IPS-NIHi7 (cell line): ENCODE results near the gene C10orf62.
"Not testable (repeated sequence)": the region's sequence is repeated elsewhere in the genome, so short reads cannot be mapped to it uniquely, and the experiment has no call there.

Experiments used
- DNase-seq: peaks from one replicate; pipeline ENCODE4 v3.0.0; 2012; ENCODE audit warnings: mixed read lengths; ENCODE audit errors: extremely low spot score

The C10orf62 gene

DNA sequence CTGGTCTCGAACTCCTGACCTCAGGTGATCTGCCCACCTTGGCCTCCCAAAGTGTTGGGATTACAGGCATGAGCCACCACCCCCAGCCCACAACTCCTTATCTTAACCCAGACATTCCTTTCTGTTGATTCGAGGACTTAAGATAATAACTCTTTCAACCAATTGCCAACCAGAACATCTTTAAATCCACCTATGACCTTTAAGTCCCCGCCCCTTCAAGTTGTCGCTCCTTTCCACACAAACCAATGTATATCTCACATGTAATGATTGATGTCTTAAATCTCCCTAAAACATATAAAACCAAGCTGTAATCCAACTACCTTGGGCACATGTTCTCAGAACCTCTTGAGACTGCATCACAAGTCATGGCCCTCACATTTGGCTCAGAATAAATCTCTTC is 24.7 kb upstream of the C10orf62 start:
- DNase-seq = no peak

- no peak for DNase-seq
These were observed 23.1 kb upstream of the C10orf62 start for GRCh38 chr10:97566336-97566996.

- DNase-seq = no peak
These were observed 21.6 kb upstream of the C10orf62 start for GRCh38 chr10:97567891-97568290.

GRCh38 chr10:97570146-97570788 is 19.3 kb upstream of the C10orf62 start:
- no peak for DNase-seq

DNA sequence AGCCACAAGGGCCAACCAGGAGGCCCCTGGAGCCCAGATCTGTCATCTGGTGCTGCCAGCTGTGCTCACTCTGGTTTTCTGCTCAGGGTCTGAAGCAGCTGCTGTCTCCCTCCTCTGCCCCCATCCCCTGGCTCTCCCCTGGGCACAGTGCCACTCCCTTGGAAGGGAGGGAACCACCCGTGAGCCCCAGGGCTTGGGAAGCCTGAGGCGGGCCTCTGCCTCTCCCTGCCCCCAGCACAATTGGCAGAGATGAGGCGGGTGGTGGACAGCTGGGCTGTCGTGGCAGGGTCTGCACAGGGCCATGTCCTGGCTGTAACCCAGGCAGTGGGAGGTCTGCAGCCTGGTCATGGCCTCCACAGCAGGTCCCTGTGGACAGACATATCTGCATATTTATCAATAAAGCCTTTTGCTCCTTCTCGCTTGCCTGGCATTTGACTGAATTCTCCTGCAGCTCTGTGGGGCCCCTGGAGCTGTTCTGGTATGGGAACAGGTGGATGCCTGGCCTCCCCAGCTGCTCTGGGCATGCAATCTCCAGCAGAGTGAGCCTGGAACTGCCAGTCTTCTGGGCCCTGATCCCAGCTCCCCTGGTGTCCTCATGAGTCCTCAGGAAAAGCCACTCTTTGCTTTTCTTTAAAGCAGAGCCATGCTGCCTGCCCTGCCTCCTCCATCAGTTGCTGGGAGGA is 18.6 kb upstream of the C10orf62 start:
- DNase-seq = no peak

- no peak for DNase-seq
These were observed 17.9 kb upstream of the C10orf62 start for GRCh38 chr10:97571622-97572021.

- DNase-seq = peak; percentile 89
These were observed 17.1 kb upstream of the C10orf62 start, which contains the start of gene ANKRD2 for GRCh38 chr10:97572214-97572989. Gene ANKRD2 (plus strand): TSS chr10:97572779. CDS start chr10:97572789, 10 bp downstream.

GRCh38 chr10:97573021-97573420 is 16.5 kb upstream of the C10orf62 start:
- no peak for DNase-seq

DNA sequence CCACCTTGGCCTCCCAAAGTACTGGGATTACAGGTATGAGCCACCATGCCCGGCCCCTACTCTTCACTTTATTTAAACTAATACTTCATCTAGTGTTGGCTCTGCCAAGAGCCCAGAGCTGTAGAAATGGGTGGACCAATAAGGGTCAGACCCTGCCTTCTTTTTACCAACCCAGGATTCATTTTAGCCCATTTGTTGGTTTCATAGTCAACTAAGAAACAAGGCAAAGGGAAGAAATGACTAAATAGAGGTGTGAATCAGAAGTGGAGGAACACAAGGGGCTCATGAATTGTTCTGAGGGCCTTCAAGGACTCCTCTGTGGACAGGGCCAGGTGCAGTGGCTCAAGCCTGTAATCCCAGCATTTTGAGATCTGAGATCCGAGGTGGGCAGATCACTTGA is 15.8 kb upstream of the C10orf62 start:
- no peak for DNase-seq

- DNase-seq = peak; percentile 50
These were observed 15.0 kb upstream of the C10orf62 start for GRCh38 chr10:97574374-97575126.

DNA sequence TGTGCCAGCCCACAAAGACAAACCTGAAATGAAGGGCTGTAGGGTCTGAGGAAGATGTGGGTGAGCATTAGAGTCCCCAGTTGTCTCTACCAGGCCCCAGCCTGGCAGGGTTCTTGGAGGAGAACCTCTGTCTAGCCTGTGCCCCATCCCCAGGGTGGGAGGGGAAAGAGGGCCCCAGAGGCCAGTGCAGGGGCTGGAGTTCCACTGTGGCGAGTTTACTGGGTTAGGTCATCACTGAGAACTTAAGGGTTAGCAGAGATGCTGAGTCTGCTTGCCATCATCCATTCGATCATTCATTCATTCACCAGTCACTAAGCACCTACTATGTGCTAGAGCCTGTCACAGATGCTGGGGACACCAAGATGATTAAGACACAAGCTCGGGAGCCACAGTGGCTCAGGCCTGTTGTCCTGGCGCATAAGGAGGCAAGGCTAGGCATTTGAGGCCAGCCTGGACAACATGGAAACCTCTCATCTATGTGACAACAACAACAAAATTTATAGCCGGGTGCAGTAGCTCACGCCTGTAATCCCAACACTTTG is 14.3 kb upstream of the C10orf62 start:
- peak; percentile 24 for DNase-seq

DNA sequence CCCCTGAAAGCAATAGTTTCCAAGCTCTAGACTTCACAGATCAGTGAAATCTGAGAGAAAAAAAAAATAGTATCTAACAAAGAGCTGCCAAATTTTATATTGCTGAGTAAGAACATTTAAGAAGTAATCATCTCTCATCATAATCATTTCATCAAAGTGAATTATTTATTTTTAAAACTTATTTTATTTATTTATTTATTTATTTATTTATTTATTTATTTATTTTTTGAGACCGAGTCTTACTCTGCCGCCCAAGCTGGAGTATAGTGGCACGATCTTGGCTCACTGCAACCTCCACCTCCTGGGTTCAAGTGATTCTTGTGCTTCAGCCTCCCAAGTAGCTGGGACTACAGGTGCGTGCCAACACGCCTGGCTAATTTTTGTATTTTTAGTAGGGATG is 13.0 kb upstream of the C10orf62 start:
- not testable (repeated sequence) for DNase-seq

GRCh38 chr10:97577701-97578100 is 11.8 kb upstream of the C10orf62 start:
- DNase-seq = no peak

GRCh38 chr10:97578171-97578844 is 11.2 kb upstream of the C10orf62 start:
- no peak for DNase-seq

GRCh38 chr10:97580421-97581367 is 8.8 kb upstream of the C10orf62 start:
- no peak for DNase-seq

DNA sequence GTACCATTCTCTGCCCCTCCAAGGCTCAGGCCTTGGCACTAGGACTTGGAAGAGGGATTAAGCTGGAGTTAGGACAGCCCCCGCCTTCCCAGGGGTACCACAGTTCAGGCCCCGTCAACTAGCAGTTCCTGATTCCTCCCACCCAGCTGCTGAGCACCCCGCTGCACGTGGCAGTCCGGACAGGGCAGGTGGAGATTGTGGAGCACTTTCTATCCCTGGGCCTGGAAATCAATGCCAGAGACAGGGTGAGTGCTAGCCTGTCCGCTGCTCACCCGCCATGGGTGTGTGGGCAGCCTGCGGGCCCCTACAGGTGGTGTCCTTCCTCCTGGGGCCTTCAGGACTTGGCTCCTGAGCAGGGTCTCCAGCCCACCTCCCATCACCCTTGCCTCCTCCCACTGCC is 7.4 kb upstream of the C10orf62 start:
- no peak for DNase-seq

DNA sequence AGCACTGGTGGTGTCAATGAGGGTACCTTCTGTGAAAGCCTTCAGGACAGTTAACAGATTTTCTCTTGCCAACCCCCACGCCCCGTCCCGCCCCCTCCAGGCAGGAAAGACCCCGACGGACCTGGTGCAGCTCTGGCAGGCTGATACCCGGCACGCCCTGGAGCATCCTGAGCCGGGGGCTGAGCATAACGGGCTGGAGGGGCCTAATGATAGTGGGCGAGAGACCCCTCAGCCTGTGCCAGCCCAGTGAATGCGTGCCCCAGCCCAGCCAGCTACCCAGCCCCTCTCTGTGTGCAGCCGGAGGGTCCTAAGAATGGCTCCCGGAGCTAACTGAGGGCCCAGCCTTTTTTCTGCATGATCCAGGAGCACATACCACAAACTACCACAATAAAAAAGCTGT is 6.0 kb upstream of the C10orf62 start:
- DNase-seq = no peak

DNA sequence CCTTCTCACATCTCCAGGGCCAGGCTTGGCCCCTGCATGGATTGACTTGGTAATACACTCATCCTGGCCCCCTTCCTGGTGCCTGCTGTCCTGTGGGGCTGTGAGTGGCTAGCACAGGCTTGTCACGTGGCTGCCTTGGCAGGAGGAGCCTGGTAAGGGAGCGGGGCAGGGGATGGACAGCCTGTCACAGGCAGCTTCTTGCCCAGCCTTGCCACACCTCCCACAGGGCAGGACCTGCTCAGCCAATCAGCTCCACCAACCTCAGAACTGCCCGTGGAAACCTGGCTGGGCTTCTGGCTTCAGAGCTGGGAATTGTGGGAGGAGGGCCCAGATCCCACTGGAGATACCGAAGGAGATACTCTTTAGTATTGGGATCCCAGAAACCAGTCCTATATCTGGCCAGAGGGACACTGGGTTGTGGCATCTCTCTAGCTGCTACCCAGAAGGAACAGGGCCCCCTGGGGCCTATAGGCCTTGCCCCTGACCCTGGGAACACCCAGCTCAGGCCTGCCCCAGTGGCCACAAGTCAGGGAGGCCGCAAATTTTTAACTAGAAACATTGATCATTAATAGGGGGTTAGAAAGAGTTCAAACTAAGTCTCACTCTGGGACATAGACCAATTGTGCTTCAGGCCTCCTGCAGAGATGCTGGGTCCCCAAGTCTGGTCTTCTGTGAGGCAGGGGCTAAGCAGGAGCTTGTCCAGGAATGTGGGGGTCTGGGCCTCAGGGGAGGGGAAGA is 5.3 kb upstream of the C10orf62 start, which contains the start of gene HOGA1:
TSS of gene HOGA1 (plus strand) at position 330 of the 738 bp plus-strand sequence. CDS start at position 645, 315 bp downstream.
- DNase-seq = peak; percentile 76
